ENCODE results near the gene OXT. TPM values are rescaled to one million over a fixed set of nuclear protein-coding genes. Genes with fewer than 3 reads are reported as not detected.
"Not testable (repeated sequence)": the region's sequence is repeated elsewhere in the genome, so short reads cannot be mapped to it uniquely, and the experiment has no call there.

OXT gene
- total RNA-seq, 2 donors from 2014 or later, result not detected

GRCh38 chr20:3071266-3071609, 182 bp upstream of the OXT start:
- WGBS, 2 donors, result 60 to 75% methylated on average over 15 of the region's 16 CpGs
- Histone ChIP-seq H3K27ac (no peak overlapping the region), H3K4me3 (no peak overlapping the region), H3K9me3 (no peaks in the 10 kb centered on the region), H3K36me3 (replicated peaks in 1 of 2; ENCODE audit: insufficient read depth in 1 of 2, low read depth in 2 of 2) (no peaks in the 10 kb centered on the region), H3K4me1 (peaks cover 12% of the 10 kb centered on the region), H3K27me3 (peaks cover 0 to 15% of the 10 kb centered on the region in 2 donors)
- TF ChIP-seq, protein P1, sequence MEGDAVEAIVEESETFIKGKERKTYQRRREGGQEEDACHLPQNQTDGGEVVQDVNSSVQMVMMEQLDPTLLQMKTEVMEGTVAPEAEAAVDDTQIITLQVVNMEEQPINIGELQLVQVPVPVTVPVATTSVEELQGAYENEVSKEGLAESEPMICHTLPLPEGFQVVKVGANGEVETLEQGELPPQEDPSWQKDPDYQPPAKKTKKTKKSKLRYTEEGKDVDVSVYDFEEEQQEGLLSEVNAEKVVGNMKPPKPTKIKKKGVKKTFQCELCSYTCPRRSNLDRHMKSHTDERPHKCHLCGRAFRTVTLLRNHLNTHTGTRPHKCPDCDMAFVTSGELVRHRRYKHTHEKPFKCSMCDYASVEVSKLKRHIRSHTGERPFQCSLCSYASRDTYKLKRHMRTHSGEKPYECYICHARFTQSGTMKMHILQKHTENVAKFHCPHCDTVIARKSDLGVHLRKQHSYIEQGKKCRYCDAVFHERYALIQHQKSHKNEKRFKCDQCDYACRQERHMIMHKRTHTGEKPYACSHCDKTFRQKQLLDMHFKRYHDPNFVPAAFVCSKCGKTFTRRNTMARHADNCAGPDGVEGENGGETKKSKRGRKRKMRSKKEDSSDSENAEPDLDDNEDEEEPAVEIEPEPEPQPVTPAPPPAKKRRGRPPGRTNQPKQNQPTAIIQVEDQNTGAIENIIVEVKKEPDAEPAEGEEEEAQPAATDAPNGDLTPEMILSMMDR (IDR thresholded peaks at IDR 0.05), result no peak
- TF ChIP-seq POLR2A (IDR thresholded peaks at IDR 0.05), result no peak
- DNase-seq (no peak), ATAC-seq (no peak)
- intact Hi-C loops (cut with DNase I), result no loop called here

DNA sequence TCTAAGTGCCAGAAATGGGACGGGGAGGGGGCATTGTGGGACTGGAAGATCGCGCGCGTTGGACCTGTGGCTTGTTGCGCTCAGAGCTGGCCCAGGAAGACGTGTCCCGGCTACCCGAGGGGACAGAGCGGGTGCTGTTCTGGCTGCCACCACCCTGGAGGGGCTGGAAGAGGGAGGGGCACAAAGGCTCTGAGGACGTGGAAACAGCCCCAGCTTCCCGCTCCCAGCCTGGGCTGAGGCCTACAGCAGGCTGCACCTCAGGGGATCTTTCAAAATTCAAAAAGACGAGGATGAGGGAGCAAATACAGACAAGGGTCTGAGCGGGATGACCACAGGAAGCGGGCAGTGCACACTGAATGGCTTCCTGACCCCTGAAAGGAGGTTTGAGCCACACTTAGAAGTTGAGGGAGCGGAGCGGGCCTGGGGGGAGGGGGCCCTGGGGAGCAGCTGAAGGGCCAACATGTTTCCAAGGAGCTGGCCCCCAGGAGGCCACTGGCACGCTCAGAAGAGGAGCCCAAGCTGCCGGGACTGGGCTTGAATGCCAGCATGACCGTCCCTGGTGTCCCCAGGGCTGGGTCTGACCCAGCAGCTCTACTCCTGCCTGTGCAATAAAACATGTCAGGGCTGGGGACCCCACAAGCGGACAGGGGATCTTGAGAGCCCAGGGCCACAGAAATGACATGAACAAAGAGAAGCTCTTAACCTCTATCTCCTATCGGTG, 1.3 kb downstream of the OXT start:
- Histone ChIP-seq H3K4me1 (peaks cover 12% of the 10 kb centered on the region), H3K27ac (no peak overlapping the region), H3K36me3 (replicated peaks in 1 of 2; ENCODE audit: insufficient read depth in 1 of 2, low read depth in 2 of 2) (no peaks in the 10 kb centered on the region), H3K27me3 (peaks cover 0 to 15% of the 10 kb centered on the region in 2 donors), H3K9me3 (no peaks in the 10 kb centered on the region), H3K4me3 (no peak overlapping the region)
- intact Hi-C loops (cut with DNase I), result no loop called here
- ATAC-seq (no peak), DNase-seq (no peak)
- no peak for TF ChIP-seq POLR2A (IDR thresholded peaks at IDR 0.05)
- TF ChIP-seq, protein P1 (IDR thresholded peaks at IDR 0.05), result no peak
- WGBS, 2 donors, result 76 to 83% methylated on average over 19 to 22 of the region's 22 CpGs

DNA sequence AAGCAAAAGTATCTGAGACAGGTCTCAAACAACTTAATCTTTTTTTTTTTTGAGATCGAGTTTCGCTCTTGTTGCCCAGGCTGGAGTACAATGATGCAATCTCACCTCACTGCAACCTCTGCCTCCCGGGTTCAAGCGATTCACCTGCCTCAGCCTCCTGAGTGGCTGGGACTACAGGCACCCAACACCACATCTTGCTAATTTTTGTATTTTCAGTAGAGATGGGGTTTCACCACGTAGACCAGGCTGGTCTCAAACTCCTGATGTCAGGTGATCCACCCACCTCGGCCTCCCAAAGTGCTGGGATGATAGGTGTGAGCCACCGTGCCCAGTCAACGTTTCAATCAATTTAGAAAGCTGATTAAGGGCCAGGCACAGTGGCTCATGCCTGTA, 1.8 kb downstream of the OXT start:
- H3K36me3 ChIP-seq (replicated peaks in 1 of 2; ENCODE audit: insufficient read depth in 1 of 2, low read depth in 2 of 2); intact Hi-C loops (cut with DNase I); H3K27ac ChIP-seq; DNase-seq; H3K4me3 ChIP-seq; H3K9me3 ChIP-seq; ATAC-seq: not testable (repeated sequence)
- Histone ChIP-seq H3K4me1 (peaks cover 12% of the 10 kb centered on the region), H3K27me3 (peaks cover 0 to 15% of the 10 kb centered on the region in 2 donors)
- WGBS, 2 donors, result 85 to 87% methylated on average over 8 of the region's 8 CpGs

GRCh38 chr20:3074812-3075211, 3.4 kb downstream of the OXT start:
- intact Hi-C loops (cut with DNase I), result no loop called here
- 53 to 69% methylated on average over 6 of the region's 6 CpGs for WGBS, 2 donors
- H3K4me1 ChIP-seq, result peaks cover 12% of the 10 kb centered on the region
- TF ChIP-seq POLR2A (IDR thresholded peaks at IDR 0.05), result no peak
- TF ChIP-seq, protein P1 (IDR thresholded peaks at IDR 0.05), result no peak
- peaks cover 0 to 15% of the 10 kb centered on the region in 2 donors for H3K27me3 ChIP-seq
- no peak for DNase-seq
- no peak for ATAC-seq
- H3K4me3 ChIP-seq, result no peak overlapping the region
- no peaks in the 10 kb centered on the region for H3K36me3 ChIP-seq (replicated peaks in 1 of 2; ENCODE audit: insufficient read depth in 1 of 2, low read depth in 2 of 2)
- no peak overlapping the region for H3K27ac ChIP-seq
- H3K9me3 ChIP-seq, result no peaks in the 10 kb centered on the region

- intact Hi-C loops (cut with DNase I); ATAC-seq; DNase-seq; H3K27ac ChIP-seq; H3K4me3 ChIP-seq; H3K9me3 ChIP-seq; H3K36me3 ChIP-seq (replicated peaks in 1 of 2; ENCODE audit: insufficient read depth in 1 of 2, low read depth in 2 of 2): not testable (repeated sequence)
- Histone ChIP-seq H3K27me3 (peaks cover 0 to 15% of the 10 kb centered on the region in 2 donors), H3K4me1 (peaks cover 12% of the 10 kb centered on the region)
- WGBS, 2 donors, result 70 to 75% methylated on average over 6 of the region's 6 CpGs
These were observed 3.9 kb downstream of the OXT start for GRCh38 chr20:3075315-3075714.

DNA sequence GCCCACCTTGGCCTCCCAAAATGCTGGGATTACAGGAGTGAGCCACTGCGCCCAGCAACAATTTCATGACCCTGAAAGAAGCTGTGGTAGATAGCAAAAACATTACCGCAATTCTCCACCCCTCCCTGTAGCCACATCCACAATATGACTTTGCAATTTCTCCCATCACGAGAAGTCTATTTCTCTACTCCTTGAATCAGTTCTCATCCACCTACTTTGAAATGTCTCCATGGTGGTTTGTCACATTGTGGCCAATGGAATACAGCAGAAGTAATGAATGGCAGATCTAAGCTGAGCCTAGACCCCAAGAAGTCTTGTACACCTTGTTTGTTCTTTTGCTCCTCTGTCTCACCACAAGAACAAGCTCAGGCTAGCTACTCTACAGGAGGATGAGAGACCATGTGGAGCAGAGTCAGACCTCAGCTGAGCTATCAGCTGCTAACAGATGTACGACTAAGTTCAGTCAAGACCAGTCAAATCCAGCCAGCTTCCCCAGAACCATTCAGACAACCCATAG, 6.3 kb downstream of the OXT start:
- no peak for TF ChIP-seq POLR2A (IDR thresholded peaks at IDR 0.05)
- TF ChIP-seq, protein P1 (IDR thresholded peaks at IDR 0.05), result no peak
- no peaks in the 10 kb centered on the region for H3K9me3 ChIP-seq
- intact Hi-C loops (cut with DNase I), result no loop called here
- H3K36me3 ChIP-seq (replicated peaks in 1 of 2; ENCODE audit: insufficient read depth in 1 of 2, low read depth in 2 of 2), result no peaks in the 10 kb centered on the region
- no peak for DNase-seq
- no peak overlapping the region for H3K27ac ChIP-seq
- H3K4me1 ChIP-seq, result peaks cover 5% of the 10 kb centered on the region
- ATAC-seq, result no peak
- WGBS, 2 donors, result 72 to 81% methylated on average over 4 of the region's 4 CpGs
- no peak overlapping the region for H3K4me3 ChIP-seq
- peaks cover 0 to under 1% of the 10 kb centered on the region in 2 donors for H3K27me3 ChIP-seq

Measured in body of pancreas (tissue), 4 donors.